ENCODE data around the gene KIFAP3.

- TF ChIP-seq, protein P1, sequence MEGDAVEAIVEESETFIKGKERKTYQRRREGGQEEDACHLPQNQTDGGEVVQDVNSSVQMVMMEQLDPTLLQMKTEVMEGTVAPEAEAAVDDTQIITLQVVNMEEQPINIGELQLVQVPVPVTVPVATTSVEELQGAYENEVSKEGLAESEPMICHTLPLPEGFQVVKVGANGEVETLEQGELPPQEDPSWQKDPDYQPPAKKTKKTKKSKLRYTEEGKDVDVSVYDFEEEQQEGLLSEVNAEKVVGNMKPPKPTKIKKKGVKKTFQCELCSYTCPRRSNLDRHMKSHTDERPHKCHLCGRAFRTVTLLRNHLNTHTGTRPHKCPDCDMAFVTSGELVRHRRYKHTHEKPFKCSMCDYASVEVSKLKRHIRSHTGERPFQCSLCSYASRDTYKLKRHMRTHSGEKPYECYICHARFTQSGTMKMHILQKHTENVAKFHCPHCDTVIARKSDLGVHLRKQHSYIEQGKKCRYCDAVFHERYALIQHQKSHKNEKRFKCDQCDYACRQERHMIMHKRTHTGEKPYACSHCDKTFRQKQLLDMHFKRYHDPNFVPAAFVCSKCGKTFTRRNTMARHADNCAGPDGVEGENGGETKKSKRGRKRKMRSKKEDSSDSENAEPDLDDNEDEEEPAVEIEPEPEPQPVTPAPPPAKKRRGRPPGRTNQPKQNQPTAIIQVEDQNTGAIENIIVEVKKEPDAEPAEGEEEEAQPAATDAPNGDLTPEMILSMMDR (IDR thresholded peaks at IDR 0.05; ENCODE audit: insufficient read depth, low read length), result no peak
- TF ChIP-seq POLR2AphosphoS5 (IDR thresholded peaks at IDR 0.05; ENCODE audit: low read depth) (no peak), SPI1 (IDR thresholded peaks at IDR 0.05; ENCODE audit: borderline replicate concordance, low read depth) (no peak), GABPA (IDR thresholded peaks at IDR 0.05; ENCODE audit: low read depth) (no peak)
- TF ChIP-seq, protein P2, sequence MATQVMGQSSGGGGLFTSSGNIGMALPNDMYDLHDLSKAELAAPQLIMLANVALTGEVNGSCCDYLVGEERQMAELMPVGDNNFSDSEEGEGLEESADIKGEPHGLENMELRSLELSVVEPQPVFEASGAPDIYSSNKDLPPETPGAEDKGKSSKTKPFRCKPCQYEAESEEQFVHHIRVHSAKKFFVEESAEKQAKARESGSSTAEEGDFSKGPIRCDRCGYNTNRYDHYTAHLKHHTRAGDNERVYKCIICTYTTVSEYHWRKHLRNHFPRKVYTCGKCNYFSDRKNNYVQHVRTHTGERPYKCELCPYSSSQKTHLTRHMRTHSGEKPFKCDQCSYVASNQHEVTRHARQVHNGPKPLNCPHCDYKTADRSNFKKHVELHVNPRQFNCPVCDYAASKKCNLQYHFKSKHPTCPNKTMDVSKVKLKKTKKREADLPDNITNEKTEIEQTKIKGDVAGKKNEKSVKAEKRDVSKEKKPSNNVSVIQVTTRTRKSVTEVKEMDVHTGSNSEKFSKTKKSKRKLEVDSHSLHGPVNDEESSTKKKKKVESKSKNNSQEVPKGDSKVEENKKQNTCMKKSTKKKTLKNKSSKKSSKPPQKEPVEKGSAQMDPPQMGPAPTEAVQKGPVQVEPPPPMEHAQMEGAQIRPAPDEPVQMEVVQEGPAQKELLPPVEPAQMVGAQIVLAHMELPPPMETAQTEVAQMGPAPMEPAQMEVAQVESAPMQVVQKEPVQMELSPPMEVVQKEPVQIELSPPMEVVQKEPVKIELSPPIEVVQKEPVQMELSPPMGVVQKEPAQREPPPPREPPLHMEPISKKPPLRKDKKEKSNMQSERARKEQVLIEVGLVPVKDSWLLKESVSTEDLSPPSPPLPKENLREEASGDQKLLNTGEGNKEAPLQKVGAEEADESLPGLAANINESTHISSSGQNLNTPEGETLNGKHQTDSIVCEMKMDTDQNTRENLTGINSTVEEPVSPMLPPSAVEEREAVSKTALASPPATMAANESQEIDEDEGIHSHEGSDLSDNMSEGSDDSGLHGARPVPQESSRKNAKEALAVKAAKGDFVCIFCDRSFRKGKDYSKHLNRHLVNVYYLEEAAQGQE (IDR thresholded peaks at IDR 0.05; ENCODE audit: insufficient replicate concordance, low read depth), result no peak
Observed at GRCh38 chr1:170030212-170030611, 44.3 kb downstream of the KIFAP3 start.

All from HL-60 (cell line).